NOMO-1 treated with DMSO at 0.1 percent for 48 hours (cell line): ENCODE measurements around the gene NRXN3.
"Not testable (repeated sequence)": the region's sequence is repeated elsewhere in the genome, so short reads cannot be mapped to it uniquely, and the experiment has no call there.

ENCODE experiments used
- DNase-seq: peaks from one replicate; lab custom pipeline; 2025; ENCODE audit not compliant: unreplicated experiment; lab: John Stamatoyannopoulos, UW

The NRXN3 gene

GRCh38 chr14:78469947-78470346 is 299.8 kb downstream of the NRXN3 start:
- no peak for DNase-seq

- DNase-seq: no peak
Measured at GRCh38 chr14:78479127-78479780, 309.1 kb downstream of the NRXN3 start.

- DNase-seq: no peak
Measured at GRCh38 chr14:78484028-78484427, 313.9 kb downstream of the NRXN3 start.

- DNase-seq: no peak
Measured at GRCh38 chr14:78486081-78486480, 315.9 kb downstream of the NRXN3 start.

- DNase-seq: no peak
Measured at GRCh38 chr14:78486621-78487020, 316.4 kb downstream of the NRXN3 start.

- not testable (repeated sequence) for DNase-seq
Measured at GRCh38 chr14:78487573-78487972, 317.4 kb downstream of the NRXN3 start.

- DNase-seq: no peak
Measured at GRCh38 chr14:78488938-78489337, 318.8 kb downstream of the NRXN3 start.

GRCh38 chr14:78491048-78491447 is 320.9 kb downstream of the NRXN3 start:
- DNase-seq: no peak

- DNase-seq: no peak
Measured at GRCh38 chr14:78498062-78498595, 328.0 kb downstream of the NRXN3 start.

- DNase-seq: no peak
Measured at GRCh38 chr14:78501909-78502308, 331.7 kb downstream of the NRXN3 start.

GRCh38 chr14:78508023-78508422 is 337.9 kb downstream of the NRXN3 start:
- no peak for DNase-seq

GRCh38 chr14:78509516-78509915 is 339.3 kb downstream of the NRXN3 start:
- DNase-seq: no peak

GRCh38 chr14:78512021-78512420 is 341.8 kb downstream of the NRXN3 start:
- DNase-seq: no peak

- DNase-seq: no peak
Measured at GRCh38 chr14:78519863-78520262, 349.7 kb downstream of the NRXN3 start.

- no peak for DNase-seq
Measured at GRCh38 chr14:78524196-78524595, 354.0 kb downstream of the NRXN3 start.

- DNase-seq: no peak
Measured at GRCh38 chr14:78524766-78525165, 354.6 kb downstream of the NRXN3 start.

- DNase-seq: peak; percentile 17
Measured at GRCh38 chr14:78530078-78530477, 359.9 kb downstream of the NRXN3 start.

GRCh38 chr14:78534141-78534540 is 364.0 kb downstream of the NRXN3 start:
- DNase-seq: no peak

GRCh38 chr14:78535041-78535440 is 364.9 kb downstream of the NRXN3 start:
- DNase-seq: no peak

GRCh38 chr14:78541788-78542187 is 371.6 kb downstream of the NRXN3 start:
- DNase-seq: not testable (repeated sequence)

- no peak for DNase-seq
Measured at GRCh38 chr14:78543433-78543832, 373.3 kb downstream of the NRXN3 start.

GRCh38 chr14:78561074-78561473 is 390.9 kb downstream of the NRXN3 start:
- DNase-seq: no peak
